ENCODE measurements around the gene ERCC1.

- no peak for TF ChIP-seq EZH2phosphoT487 (IDR thresholded peaks at IDR 0.05; ENCODE audit: low read depth)
- no peak for TF ChIP-seq CTCF (IDR thresholded peaks at IDR 0.05; ENCODE audit: low read depth, low read length)
Observed at GRCh38 chr19:45442778-45443461, 19.2 kb upstream of the ERCC1 start.
